Measurements from ENCODE around the gene GALNT4. TPM values are rescaled to one million over a fixed set of nuclear protein-coding genes. Genes with fewer than 3 reads are reported as not detected.

Gene GALNT4
- polyA plus RNA-seq (2012; ENCODE audit: insufficient read depth, insufficient read length): not detected

DNA sequence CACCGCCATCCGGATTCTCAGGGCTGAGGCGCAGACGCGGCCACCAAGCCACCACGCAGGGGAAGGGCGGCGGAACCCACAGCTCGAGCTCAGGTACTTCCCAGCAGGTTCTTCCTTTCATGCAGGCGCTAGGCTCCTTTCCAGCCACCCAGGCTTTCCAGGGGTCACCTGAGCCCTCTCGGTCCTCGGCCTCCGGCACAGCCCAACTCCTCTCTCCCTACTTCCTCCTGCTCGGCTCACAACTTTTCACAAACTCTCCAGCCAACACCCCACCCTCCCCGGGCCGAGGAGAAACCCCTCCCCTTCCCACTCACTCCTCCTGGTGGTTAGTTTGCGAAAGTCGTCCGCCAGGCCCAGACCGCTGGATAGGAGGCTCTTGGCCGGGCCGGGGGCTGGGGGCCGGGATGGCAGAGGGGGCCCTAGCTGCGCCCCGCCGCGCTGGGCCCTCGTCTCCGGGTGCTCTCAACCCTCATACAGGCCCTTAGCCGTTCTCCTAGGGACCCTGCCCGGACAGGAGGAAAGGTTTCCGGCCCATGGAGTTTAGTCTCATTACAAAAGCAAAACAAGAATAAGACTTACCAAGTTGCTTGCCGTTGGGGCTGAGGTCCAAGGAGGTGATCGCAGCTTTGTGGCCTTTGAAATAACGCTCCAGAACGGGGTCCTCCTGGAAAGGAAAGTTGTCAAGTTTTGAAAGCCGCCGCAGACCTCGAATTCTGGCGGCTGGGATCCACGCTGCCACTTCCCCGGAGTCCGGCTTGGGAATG, at the start of gene GALNT4:
Gene GALNT4, minus strand, starts transcription at position 256 of the 764 bp plus-strand sequence. Its CDS starts 247 bp downstream, at position 9.
- peak within 1 kb of the TSS; percentile 85 for H3K4me3 ChIP-seq (ENCODE audit: low read length)
- peak; percentile 62 for DNase-seq (ENCODE audit: low read depth, low spot score)

DNA sequence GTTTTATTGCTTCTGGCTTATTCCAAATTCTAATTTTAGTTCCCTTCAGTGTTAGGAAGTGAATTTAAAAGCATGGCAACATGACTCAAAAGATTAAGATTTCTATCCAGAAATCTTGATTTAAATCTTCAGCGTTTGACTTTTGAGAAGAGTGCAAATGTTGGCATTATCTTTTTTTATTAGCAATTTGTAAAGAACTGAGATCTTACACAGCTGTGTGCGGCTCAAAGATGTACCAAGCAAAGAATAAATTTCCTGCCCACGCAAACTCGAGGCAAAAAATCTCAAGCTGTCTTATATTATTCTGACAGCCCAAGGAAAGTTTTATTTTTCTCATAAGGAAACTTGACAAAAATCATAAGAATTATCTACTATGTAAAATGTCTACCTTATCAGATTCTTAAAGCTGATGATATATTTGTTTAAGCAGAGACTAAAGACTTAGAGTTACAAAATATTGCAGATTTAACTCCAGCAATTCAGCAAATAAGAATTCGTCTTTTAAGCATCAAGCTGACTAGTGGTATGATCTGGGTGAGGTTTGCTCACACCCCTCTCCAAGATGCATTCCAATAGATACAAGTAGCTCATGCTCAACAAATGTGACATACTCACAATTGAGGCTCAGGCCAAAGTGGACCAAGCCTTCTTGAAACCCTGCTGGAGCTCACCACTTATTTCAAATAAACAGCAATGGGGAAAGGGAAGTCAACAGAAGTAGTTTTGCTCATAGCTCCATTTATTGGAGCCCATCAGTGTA, 48.6 kb upstream of the GALNT4 start:
- no peak for DNase-seq (ENCODE audit: low read depth, low spot score)
- H3K4me3 ChIP-seq (ENCODE audit: low read length): no peak overlapping the region

DNA sequence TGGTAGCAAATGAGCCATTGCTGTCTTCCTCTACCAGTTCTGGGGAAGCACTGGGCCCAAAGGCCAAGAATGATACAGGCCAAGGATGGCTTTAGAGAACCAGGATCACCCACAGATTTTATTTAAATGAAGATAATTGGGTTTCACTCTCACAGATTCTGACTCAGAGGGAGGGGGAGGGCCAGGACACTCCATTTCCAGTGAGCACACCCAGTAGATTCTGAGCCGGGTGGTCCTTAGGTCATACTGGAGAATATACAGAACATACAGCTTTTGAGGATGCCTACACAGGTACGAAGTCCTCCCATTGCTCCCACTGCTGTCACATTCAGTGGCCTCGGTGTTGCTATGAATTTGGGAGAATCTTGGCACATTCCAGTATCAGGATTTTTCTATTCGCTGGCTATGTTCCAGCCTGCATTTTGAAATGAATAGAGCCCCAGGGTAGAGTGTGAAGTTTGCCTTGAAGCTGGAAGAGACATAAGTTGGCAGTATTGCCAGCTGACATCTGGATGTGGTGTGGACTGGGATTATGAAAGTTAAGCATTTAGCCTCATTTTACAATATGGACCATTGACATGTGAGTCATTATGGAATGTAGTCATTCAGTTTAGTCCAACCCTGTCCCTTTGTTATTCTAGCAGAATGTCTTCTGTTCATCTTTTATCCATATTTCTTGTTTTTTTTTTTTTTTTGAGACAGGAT, 47.0 kb upstream of the GALNT4 start:
- H3K4me3 ChIP-seq (ENCODE audit: low read length): no peak overlapping the region
- no peak for DNase-seq (ENCODE audit: low read depth, low spot score)

DNA sequence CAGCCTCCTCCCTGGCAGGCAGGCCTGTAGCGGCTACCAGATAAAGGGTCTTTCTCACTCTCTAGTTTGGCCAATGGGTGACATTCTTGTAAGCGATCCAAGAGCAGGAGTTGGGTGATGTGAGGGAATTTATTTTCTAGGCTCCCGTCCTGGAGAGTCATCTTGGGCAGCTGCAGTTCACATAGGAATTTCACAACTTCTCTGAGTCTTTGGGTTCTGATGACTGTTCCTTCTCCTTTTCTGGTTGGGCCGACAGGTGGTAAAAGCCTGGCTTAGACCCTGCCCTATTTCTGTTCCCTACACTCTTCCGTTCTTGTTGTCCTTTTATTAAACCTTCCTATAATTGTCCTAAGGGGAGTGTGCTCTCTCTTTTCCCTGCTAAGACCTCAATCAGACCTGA, 43.9 kb upstream of the GALNT4 start:
- DNase-seq (ENCODE audit: low read depth, low spot score): no peak
- H3K4me3 ChIP-seq (ENCODE audit: low read length): no peak overlapping the region

DNA sequence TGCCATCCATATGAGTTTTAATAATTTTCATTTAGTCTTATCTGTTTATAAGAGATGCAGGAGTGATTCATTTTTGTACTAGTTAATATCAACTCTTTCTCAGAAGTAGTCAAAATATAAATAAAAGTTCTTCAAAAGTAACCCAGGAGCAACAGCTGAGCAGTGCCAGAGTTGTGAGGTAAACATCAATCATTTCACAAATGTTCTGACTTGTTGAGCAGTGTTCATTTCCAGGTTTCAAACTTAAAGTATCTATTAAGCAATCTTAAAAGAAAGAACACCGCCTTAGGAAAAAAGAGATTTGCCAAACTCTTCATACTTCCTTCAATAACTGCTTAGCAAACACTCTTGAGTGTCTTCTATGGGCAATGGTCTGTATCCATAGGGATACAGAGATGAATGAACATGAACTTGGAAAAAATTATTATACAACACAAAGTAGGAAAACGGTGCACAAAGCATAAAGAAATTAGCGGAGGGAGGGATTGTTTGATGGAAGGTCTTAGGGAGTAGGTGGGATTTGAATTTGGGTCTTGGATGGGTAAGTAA, 43.2 kb upstream of the GALNT4 start:
- no peak for DNase-seq (ENCODE audit: low read depth, low spot score)

DNA sequence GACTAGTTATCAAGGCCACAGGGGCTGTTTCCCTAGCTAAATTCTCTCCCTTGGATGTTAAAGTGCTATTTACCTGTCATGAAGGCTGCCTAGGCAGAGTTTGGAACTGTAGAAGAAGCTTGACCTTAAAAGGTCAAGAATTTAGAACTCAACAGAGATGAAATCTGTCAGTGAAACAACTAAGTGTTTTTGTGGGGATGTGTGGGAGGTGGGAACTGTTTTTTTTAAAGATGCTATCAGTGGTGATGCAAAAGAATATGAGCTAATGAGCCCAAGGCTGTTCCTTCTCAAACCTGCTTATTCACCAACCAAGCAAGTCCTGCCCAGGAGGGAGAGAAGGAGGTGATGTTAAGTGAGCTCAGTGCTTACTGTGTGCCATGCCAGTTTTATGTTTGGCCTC, 42.0 kb upstream of the GALNT4 start:
- H3K4me3 ChIP-seq (ENCODE audit: low read length): no peak overlapping the region
- no peak for DNase-seq (ENCODE audit: low read depth, low spot score)

More for the DNA sequence above, 43.2 kb upstream of the GALNT4 start:
- H3K4me3 ChIP-seq (ENCODE audit: low read length): no peak overlapping the region

DNA sequence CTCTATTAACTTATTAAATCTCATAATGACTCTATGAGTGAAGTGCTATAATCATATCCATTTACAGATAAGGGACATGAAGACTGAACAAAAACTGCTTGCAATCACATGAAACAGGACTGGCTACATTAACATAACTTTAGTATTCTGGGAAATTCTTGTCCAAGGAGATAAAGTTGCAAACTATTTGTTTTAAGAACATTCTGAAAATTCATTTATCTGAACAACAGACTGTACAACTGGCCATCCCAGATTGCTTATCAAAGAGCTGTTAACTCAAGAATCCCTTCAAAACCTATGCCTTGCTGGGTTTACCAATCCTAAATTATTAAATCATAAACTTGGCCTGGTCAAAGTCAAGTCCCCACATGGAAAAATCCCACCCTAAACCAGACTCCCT, 40.4 kb upstream of the GALNT4 start:
- no peak for DNase-seq (ENCODE audit: low read depth, low spot score)
- no peak overlapping the region for H3K4me3 ChIP-seq (ENCODE audit: low read length)

DNA sequence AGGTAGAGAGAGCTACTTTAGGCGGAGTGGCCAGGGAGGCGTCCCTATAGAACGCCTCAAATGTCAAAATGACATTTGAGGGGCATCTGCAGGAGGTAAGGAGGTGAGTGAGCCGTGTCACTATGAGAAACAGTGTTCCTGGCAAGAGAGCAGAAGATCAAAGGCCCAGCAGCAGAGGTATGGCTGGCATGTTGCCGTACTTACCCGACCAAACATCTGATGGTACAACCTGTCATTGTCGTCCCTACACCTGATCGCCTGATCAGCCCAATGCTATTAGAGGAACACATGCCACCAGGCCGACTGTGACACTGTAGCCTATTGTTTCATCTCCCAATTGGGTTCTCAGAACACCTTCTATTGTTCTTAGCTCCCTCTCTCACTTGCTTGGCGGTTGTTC, 35.2 kb upstream of the GALNT4 start:
- no peak for DNase-seq (ENCODE audit: low read depth, low spot score)

DNA sequence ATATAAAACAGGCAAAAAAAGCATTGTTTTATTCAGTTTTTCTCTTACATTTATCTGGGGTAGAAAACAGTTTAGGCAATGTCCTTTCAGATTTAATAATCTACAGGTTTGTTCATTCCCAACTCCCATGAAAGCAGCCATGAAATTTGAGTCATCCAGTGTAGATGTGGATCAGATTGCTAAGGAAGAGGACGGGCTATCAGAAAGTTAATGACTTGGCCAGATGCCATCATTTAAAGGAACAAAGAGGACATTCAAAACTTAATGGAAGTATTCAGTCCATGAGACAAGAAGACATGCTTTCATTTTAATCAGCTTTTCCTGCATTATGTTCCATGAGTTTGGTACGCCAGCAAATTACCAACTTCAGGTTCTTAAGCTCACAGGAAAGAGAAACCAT, 32.4 kb upstream of the GALNT4 start:
- no peak overlapping the region for H3K4me3 ChIP-seq (ENCODE audit: low read length)
- no peak for DNase-seq (ENCODE audit: low read depth, low spot score)

More for the DNA sequence above, 35.2 kb upstream of the GALNT4 start:
- no peak overlapping the region for H3K4me3 ChIP-seq (ENCODE audit: low read length)

DNA sequence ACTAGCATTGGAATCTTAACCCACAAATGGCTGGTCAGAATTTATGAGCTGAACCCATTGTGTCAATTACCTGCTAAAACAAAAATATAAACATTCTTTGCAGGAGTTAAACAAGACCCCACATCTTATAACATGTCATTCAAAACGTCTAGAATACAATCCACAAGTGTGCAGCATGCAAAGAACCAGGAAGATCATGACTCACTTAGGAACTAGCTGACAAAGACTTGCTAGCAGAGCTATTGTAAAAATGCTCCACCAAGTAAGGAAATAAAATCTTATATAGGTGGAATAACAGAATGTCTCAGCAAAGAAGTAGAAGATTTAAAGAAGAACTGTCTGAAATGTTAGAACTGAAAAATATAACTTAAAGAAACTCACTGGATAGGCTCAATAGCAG, 27.8 kb upstream of the GALNT4 start:
- no peak for DNase-seq (ENCODE audit: low read depth, low spot score)

DNA sequence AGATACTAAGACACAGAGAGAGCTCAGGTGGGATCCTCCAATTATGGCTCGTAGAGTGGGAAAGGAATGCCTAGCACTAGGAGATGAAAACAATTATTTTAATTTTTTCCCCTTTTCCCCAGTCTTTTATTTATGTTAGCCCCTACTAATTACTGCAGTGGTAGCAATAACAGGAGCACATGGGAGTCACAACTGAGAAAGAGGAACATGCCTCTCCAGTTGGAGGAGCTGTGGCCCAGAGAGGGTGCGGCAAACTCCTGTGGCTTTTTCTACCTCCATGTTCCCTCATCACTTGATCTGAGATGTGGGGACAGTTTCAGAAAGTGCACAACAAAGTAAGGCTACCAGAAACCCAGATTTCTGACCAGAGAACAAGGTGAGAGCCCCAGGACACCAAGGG, 27.2 kb upstream of the GALNT4 start:
- no peak overlapping the region for H3K4me3 ChIP-seq (ENCODE audit: low read length)
- no peak for DNase-seq (ENCODE audit: low read depth, low spot score)

More for the DNA sequence above, 27.8 kb upstream of the GALNT4 start:
- no peak overlapping the region for H3K4me3 ChIP-seq (ENCODE audit: low read length)

DNA sequence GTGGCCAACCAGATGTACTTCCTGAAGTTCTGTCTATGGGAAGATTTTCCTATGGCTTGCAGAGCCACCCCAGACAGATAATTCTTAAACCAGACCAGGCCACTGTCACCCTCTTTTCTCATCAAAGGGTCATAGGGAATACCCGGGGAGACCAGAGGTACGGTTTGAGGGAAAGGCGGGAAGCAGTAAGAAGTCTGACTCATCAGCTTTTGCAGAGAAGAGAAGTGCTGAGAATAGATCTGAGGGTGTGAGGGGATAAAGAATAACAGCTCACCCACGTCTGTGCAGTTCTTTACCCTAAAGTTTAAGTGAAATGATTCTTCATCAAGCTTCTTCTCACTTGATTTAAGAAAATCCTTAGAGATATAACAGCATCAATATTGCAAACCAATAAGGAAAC, 22.5 kb upstream of the GALNT4 start:
- H3K4me3 ChIP-seq (ENCODE audit: low read length): no peak overlapping the region
- no peak for DNase-seq (ENCODE audit: low read depth, low spot score)

DNA sequence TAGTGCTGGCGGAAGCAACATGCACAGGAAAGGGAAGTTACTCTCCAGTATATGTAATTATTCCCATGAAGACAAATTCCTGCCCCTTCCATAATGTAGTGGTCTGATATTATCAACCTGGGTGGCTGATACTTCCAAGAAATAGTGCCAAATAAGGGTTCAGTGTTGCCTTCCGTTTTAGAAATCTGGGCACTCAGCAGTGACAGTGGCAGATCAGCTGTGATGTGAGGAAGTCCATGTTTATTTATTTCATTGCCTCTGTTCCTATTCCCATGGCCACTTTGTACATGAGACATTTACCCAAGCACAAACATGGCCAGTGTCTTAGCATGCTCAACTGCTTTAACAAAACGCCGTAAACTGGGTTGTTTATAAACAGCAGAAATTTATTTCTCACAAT, 21.6 kb upstream of the GALNT4 start:
- no peak for DNase-seq (ENCODE audit: low read depth, low spot score)
- H3K4me3 ChIP-seq (ENCODE audit: low read length): no peak overlapping the region

DNA sequence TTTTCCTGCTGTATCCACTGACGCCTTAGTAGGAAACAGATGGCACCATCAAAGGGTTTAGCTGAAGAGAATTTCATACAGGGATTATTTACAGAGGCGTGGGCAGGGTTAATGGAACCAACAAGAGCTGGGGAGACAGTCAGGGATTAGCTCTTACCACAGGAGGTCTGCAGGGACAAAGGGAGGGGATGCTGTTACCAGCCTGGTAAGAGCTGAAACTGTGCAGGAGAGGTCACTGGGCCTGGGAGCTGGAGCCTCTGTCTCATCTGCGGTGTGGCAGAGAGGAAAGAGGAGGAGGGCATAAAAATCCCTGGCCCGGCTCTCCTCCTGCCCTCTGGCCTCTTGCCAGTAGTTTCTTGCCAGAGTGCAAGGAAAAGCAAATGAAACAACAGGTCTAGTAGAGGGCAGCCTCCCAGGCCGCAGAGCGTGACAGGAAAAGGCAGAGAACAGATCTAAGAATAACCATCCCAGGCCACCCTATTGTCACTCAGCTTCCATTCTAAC, 20.1 kb upstream of the GALNT4 start:
- H3K4me3 ChIP-seq (ENCODE audit: low read length): no peak overlapping the region
- no peak for DNase-seq (ENCODE audit: low read depth, low spot score)

DNA sequence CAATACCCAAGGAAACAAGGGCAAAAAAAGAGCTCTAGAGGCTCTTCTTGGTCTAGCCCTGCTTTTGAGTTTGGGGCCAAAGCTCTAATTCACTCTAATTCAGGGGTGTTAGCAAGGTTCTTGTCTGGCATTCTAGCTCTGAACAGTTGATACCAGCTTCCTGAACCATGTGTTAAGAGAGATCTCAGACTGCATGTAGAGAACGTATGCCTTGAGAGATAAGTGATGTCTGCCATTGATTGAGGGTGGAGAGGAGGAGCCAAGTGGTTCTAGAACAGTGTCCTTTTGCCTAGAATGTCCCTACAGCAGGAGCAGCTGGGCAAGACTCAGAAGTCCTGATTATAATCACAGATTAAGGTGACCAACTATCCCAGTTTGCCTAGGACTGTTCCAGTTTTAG, 19.4 kb upstream of the GALNT4 start:
- H3K4me3 ChIP-seq (ENCODE audit: low read length): no peak overlapping the region
- DNase-seq (ENCODE audit: low read depth, low spot score): no peak

DNA sequence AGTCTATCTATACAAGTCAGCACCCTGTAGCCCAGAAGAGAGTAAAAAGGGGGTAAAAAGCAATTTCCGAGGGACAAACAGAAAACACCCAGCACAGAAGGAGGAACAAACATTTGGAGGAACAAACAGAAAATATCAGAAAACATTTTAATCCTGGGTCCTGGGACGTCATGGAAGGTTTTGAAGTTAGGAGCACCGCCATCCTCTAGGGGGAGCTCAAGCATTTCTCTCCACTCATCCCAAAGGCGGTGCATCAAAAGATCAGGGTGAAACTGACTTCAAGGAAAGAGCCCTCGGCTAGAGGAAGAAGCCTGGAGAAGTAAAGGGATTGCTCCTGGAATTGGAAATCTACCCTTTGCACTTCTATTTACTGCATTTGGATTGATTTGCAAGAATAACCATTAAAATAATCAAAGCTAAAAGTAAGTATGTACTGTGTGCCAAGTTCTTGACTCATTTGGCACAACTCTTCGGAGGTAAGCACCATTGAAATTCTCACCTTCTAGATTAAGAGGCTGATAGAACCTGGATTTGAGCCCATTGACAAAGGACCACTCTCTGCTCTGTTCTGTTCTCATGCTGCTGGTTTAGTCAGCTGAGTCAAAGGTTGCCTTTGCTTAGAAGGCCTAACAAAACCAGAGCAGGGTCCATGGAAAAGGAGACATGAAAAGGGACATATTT, 18.5 kb upstream of the GALNT4 start:
- DNase-seq (ENCODE audit: low read depth, low spot score): peak; percentile 68

DNA sequence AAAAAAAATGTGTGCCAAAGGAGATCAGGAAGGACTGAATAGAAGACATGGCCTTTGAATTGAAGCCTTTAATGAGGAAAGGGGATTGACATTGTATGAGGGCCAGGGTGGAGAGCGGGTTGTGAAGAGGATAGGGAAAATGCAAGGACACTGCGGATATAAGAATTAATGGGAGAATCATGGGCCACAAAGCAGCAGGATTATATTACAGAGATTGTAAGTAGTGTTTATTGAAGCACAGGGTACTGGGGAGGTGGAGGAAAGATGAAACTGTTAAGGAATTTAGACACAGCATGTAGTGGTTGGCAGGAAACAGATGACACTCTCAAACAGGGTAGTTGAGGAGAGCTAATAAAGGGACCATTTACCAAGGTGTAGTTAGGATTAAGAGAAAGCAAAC, 17.6 kb upstream of the GALNT4 start:
- no peak for DNase-seq (ENCODE audit: low read depth, low spot score)
- H3K4me3 ChIP-seq (ENCODE audit: low read length): no peak overlapping the region

More for the DNA sequence above, 18.5 kb upstream of the GALNT4 start:
- no peak overlapping the region for H3K4me3 ChIP-seq (ENCODE audit: low read length)

DNA sequence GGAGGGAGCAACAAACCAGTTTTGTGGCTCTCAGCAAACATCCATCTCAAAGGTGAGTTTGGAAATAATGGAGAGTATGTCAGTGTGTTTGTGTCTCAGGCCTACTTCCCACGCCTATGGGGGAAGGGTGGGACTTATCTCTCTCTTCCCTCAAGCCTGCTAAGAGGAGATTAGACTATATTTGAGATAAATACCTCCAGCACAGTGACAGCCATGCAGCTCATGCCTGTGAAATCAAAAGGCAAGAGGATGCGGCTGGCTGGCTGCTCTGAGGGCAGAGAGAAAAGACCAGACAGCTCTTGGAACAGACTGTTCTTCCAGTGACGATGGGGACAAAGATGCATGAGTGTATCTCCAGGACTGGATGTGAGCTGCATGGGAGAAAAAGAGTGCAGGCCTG, 16.0 kb upstream of the GALNT4 start:
- no peak for DNase-seq (ENCODE audit: low read depth, low spot score)
- H3K4me3 ChIP-seq (ENCODE audit: low read length): no peak overlapping the region

All from Jurkat, Clone E6-1 (cell line).